Left renal pelvis (tissue), 4 donors: Measurements from ENCODE around the gene CYP46A1. TPM values are rescaled to one million over a fixed set of nuclear protein-coding genes. Genes with fewer than 3 reads are reported as not detected.

ENCODE experiments used
- DNase-seq, 4 donors: peaks; one replicate each; pipeline ENCODE4 v3.0.0-alpha.2; 2013; ENCODE audit warnings: low read depth in 4 of 4, low spot score in 3 of 4
- polyA plus RNA-seq, 4 donors: library from polyadenylated mRNA; unstranded; fragments of 120-200 nt; gene quantifications; one replicate each; pipeline ENCODE4 v1.2.1, GENCODE V29; 2013; ENCODE audit not compliant: insufficient read length in 4 of 4

Gene CYP46A1
- polyA plus RNA-seq, 4 donors = 1.4 to 4.2 (median 2.8) TPM

DNA sequence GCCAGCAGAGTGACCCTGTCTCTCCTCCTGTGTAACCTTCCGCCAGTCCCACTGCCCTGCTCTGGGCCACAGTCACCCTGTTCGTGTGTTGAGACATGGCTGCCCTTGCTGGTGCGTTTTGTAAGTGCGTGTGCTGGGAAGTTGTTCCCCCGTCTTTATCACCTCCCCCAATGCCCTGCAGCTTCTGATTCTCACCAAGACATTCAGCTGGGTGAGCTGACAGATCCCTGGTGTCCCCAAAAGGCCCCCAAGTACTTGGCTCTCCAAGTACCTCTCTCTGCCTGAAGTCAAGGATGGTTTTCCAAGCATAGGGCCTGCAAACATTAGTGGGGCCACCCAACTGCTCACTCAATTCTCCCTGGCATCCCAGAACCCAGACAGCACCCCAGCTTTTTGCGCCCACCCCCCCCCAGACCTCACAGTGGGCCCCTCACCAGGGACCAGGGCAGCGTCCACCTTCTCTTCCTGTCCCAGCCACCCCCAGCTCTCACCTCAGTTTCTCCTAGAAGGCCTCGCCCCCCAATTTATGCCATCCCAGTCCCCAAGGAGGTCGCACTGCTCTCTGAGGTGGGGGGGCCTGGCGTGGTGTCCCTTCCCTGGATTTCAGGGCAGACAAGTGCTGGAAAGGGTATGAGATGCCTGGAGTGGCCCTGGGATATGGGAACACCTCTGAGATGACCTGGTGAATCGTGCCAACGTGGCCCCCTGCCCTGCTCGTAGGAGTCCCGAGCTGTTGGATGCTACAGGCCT, 57.3 kb downstream of the CYP46A1 start:
- no peak for DNase-seq

DNA sequence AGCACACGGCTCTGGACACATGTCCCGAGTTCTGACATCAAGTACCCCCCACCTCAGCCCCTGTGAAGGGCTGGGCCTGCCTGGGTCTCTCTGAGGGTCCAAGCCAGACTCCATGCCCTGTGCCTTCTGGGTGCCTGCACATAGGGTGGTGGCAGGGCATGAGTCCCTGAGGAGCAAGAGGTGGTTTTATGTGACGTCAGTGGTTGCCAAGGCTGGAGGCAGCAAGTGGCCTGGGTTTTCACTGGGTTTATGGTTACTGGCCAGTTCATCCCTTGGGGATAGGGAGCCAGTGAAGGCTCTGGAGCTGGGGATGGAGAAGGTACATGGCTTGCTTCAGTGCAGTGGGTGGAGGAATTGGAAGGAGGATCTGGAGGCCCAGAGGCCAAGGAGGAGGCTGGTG, 58.0 kb downstream of the CYP46A1 start:
- no peak for DNase-seq

DNA sequence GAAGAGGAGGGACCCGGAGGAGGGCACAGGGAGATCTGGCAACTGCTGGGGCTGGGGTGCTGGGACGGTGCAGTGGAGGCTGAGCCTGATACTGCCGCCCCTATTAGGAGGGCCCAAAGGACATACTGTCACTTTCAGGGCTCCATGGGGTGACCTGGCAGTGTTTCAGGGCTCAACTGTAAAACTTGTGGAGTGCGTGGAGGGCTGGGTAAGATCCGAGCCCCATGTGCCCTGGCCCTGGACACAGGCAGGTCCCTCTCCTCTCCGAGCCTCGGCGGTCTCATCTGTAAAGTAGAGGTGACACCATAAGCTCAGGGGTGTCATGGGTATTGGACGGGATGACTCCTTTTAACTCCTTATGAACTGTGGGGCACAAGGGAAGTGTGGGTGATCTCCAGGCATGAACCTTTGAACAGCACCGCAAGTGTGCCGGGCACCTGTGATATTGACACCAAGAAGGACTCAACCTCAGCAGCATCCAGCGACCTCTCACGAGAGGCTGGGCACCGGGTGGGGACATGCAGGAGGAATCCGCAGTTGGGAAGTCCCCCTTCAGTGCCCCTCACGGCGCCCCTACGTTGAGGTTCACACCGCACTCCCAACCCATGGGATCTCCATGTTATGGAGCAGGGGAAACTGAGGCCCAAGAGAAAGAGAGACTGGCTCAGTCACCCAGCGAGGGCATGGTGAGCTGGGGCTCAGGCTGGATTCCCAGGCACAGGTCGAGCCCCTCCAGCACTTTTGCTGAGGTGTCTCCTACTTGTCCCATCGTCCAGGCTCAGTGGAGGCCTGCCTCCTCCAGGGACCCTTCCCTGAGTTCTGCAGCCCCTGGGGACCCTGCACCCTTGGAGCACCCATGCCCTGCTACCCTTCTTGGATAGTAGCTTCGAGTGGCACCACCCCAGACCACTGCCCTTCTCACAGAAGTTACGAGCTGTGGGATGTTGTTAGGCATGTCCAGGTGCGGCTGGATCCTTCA, 58.7 kb downstream of the CYP46A1 start:
- DNase-seq = no peak

DNA sequence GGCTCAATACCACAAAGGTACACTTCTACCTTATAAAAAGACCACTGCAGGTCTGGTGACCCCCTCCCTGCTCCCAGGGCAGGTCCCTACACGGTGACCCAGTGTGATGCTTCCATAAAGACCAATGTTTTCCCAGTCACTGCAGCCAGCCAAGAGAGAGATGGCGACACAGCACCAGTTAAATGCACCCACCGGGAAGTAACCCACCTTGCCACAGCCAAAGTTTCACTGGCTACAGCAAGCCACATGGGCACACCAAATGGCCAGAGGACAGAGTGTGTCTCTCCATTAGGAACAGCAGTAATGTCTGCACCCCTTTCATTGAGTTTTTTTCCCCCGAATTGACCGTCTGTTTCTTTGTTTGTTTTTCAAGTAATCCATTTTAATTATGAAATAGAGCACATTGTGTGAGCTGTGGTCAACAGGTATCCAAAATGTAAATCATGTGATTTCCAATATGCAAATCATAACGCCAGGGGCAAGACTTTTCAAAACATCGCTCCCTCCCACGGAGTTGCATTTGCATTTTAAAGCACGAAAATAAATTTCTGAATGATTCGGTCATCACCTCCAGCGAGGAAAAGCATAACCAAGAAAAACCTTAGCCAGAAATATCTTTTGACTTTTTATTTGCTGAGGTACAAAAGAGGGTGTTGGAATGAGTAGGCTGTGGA, 60.2 kb downstream of the CYP46A1 start:
- no peak for DNase-seq

DNA sequence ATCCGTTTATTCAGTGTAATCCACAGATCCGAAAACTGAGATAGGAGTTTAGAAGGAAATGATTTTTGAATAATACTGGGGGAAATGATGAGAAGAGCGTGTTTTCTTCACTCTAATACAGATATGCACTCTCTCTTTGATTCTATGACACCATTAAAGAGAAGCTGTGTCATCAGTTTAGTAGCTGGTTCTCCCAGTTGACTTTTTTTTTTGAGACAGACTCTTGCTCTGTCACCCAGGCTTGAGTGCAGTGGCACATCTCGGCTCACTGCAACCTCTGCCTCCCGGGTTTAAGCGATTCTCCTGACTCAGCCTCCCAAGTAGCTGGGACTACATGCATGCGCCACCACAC, 60.8 kb downstream of the CYP46A1 start:
- DNase-seq = no peak

DNA sequence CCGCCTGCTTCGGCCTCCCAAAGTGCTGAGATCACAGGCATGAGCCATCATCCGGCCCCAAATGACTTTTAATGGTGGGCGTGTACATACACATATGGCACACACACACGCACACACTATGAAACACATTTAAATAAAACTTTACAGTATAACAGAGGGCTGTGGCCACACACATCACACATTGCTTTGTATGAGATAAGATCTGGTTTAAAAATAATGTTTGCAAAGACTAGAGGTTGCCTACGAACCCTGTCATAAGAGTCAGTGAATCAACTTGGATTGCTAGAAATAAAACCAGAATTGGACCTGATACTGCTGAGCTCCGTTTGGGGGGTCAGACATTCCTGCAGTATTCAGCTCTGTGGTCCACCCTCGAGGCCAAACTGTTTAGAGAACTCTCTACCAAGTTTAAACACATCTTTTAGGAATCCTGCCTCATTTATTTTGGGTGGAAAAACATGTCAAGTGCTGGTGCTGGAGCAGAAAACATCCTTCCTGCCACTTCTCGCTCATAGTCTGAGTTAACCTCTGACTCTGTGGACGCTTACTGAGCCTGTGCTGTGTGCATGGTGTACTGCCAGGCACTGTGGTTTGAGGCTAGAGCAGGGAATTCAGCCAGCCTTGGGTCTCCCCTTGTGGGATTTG, 61.3 kb downstream of the CYP46A1 start:
- DNase-seq = no peak

DNA sequence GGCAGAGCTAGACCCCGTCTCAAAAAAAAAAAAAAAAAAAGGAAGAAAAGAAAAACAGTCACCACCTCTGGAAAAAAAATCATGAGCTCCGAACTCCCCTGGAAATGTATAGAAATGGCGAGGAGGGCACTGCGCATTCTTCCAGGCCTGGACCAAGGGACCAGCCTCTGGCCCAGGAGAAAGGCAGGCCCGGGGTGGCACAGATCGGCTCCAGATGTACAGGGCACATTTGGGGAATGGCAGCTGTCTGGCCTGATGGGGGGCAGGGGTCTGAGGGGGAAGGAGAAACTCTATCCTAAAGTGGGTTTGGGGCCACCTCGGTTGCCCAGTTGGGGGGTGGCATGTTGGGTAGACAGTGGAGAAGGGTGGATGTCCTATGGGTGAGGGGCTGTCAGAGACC, 63.1 kb downstream of the CYP46A1 start:
- no peak for DNase-seq

DNA sequence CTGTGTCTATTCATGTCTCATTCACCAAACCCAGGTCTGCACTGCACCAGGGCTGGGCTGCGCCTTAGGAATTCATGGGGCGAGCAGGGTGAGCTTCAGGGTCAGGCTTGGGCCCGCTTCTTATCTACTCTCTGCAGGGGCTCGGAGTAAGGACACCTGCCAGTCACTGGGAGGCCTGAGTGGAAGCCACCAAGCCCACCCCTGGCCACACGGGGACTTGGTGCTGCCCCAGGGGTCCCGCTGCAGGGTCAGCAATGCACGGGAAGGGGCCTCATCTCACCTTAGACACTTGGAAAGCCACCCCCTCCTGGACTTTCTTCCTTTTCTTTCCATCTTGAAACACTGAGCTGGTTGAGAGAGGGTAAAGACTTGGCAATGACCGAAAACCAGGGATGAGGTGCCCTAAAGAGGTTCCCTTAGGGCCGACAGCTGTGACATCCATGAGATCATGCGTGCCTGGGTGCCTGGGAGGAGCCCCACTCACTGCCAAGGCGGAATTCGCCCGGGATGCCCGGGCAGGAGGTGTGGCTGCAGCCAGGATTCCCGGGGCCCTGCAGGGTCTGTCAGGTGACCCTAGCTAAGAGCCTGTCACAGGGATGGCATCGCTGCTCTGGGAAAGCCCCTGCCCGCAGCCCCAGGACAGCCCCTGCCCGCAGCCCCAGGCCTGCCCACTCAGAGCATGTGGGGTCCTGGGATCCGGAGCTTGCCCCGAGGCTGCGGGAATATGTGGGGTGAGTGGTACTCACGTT, 63.7 kb downstream of the CYP46A1 start:
- no peak for DNase-seq

DNA sequence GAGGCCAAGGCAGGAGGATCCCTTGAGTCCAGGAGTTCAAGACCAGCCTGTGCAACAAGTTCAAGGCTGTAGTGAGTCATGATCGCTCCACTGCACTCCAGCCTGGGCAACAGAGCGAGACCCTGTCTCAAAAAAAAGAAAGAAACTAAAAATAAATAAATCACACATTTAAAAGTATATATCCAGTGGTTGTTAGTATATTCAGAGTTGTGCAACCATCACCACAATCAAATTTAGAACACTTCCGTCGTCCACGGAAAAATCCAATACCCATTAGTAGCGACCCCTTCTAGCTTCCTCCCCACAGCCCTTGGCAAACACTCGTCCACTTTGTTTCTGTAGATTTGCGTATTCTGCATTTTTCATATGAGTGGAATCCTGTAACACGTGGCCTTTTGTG, 64.4 kb downstream of the CYP46A1 start:
- DNase-seq = no peak

DNA sequence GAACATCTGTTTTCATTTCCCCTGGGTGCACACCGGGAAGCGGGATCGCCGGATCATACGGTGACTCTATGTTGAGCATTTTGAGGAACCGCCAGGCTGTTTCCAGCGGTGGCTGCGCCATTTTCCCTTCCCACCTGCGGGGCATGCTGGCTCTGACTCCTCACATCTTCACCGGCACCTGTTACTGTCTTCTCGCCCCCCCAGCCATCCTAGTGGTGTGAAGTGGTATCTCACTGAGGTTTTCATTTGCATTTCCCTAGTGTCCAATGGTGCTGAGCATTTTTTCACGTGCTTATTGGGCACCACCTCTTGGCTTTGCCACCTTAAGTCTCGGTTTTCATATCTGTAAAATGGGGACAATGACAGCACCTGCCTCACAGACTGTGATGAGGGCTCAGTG, 65.0 kb downstream of the CYP46A1 start:
- no peak for DNase-seq

DNA sequence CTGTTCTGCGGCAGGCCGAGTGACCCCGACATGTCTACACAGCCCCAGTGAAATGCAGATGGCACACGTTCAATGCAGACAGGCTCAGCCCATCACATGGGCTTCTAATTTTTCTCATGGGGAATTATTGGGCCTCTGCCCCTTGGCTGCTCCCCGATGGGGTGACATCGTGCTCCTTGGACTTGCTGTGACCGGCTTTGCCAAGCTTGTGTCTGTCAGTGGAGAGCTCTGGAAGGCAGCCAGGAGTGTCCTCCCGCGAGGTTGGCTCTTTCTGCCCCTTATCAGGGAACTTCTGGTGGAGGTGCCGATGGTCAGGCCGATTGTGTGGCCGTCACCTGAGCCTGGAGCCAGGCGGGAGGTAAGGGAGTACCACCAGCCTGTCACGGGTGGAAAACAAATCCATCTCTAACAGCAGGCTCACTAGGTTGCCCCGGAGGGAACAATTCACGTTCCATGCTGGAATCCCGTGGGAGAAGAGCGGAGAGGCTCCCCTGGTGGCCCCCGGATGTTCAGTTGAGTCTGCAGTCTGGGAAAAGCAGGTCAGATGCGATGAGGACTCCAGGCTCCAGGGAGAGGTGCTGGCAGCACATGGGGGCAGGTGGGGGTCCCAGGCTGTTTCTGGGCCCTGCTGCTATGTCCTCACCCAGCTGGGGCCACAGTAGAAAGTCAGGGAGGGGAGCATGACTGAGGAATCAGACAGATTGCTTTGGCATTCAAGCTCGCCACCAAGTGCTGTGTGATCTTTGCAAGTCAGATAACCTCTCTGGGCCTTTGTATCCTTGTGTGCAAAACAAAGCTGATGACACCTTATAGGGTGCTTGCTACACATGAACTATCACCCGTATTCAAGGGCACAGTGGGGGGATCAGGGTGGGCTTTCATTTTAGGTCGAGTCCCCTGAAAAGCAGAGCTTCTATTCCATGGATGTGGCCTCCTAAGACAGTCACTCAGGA, 65.9 kb downstream of the CYP46A1 start:
- no peak for DNase-seq

DNA sequence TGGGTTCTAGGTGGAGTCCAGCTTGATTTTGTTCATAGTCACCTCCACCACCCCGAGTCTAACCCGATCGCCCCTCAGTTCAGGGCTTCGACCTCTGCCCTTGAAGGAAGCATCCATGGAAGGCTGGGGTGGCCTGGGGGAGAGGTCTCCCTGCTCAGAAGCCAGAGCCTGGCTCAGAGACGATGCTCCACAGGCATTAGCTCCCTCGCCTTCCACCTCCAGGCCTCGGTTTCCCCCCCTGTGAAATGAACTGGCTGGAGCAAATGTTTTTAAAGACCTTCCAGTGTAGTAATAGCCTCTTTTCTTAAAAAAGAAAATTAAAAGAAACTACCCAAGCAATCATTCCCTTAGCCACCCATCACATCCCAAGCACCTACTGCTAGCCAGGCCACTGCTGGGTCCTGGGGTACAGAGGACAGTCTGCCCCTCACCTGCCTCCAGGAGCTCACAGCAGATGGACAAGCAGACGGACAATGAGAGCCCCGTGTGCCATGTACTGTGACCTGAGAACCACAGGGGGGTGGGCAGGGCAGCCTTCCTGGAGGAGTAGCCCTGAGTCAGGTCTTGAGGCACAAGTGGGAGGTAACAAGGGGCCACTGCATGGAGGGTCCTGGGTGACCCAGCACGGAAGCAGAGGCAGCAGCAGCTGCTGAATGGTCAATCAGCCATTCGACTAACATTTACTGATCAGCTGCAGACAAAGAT, 66.8 kb downstream of the CYP46A1 start:
- DNase-seq = no peak

DNA sequence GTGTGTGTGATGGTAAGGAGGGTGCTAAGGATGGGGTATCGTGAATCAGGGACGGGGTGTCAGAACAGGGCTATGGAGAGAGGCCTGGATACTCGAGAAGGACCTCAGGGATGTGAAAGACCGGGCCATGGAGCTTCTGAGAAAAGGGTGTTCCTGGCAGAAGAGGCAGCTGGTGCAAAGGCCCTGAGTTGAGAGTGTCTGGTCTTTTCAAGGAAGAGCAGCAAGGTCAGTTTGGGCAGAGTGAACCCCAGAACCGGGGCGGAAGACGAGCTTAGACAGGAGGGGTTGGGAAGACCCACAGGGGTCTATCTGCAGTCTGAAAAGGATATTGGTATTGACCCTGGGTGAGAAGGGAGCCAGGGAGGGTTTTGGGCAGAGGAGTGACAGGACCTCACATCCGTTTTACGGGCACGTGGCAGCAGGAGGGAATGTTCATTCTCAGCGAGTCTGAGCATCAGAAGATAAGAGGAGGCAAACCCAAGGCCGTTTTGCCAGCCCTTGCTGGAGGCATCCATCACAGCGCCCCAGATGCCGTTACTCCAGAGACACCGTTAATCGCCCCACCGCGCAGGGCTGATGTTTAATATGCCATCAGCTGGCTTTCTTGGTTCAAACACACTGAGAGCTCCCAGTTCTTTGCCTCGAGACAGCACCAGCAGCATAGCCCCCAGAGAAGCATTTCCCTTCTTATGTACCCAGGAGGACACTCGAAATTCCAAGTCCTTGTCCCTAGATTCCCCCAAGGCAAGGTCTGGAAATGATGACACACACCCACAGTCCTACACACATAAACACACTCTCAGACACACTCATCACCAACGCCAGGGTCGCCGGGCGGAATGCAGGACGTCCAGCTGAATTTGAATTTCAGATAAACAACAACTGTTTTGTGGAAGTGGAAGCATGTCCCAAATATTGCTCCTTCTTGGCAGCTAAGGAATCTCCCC, 67.7 kb downstream of the CYP46A1 start:
- DNase-seq = no peak

DNA sequence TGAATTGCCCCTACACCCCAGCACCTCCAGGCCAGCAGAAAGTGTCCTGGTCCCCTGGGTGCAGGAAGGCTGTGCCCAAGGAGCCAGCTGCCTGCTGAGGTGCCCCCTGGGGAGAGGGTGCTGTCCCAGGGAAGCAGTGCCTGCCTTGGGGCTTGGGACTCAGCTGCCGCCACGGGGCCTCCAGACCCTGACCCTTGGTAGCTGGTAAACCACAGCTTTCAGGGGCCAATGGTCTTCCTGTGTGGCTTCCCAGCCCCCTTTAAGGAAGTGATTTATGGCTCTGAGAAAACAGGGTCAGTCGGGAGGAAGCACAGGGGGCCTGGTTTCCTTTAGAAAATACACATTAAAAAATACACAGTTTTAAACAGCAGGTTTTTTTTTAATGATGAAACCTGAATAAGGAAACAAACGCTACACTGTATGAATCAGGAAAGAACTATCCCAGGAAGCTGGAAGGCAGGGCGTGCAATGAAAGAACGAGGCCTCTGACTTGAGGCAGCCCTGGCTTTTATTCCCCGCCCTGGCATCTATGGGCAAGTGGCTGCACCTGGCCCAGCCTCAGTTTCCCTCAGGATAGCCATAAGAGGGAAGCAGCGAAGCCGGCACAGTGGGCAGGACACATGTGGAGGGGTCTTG, 68.5 kb downstream of the CYP46A1 start:
- DNase-seq = no peak

DNA sequence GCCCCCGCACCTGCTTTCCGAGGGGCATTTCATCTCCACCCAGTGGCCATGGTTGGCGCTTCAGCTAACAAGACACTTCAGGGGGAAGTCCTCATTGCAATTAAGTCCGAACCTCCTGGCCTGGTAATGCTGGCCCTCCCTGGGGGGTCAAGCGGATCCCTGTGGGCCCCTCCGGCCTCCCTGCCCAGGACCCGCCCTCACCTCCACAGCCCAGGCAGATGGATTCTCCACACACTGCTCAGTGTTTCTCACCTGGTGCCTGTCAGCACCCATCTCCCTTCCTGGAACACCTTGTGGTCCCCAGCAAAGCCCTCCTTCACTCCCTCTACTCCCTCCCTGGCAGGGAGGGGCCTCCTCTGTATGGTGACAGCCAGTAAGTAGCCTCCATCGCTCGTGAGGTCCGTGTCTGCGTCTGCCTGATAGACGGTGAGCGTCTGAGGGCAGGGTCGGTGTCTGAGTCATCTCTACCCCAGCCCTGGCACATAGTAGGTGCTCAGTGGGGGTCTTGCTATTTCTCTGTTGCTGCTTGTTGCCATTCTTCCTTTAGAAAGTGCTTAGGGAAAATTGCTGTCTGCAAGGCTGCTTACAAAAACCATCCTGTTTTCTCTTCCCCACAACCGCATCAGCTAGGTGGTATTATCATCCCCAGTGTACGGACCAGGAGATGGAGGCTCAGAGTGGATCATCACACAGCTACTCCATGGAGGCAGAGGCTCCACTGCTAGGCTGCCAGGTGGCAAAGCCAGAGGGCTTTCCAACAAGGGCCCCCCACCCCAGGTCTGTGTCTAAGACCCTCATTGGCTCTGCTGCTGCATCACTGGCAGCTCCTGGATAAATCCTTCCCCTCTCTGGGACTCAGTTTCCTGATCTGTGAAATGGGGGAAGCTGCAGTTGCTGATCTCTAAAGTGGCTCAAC, 69.4 kb downstream of the CYP46A1 start:
- DNase-seq = no peak
